Fibroblast of lung (primary cell): ENCODE measurements around the gene LSM3.

Experiments used
- EZH2 ChIP-seq: IDR thresholded peaks from 2 replicates; pipeline ENCODE4 v1.5.1; 2012; ENCODE audit warnings: low read length, control low read depth, mild to moderate bottlenecking; ENCODE audit errors: missing control alignments
- TF ChIP-seq, protein P1 (sequence below), 2 donors: IDR thresholded peaks in 1 of 2; conservative IDR thresholded peaks in 1 of 2; 1 replicate in 1 of 2; 2 replicates in 1 of 2; pipeline ENCODE4 v1.5.1; 2011 to 2012; ENCODE audit warnings: low read length in 2 of 2, control low read depth in 1 of 2, inconsistent platforms in 1 of 2, low read depth in 1 of 2, mild to moderate bottlenecking in 1 of 2

DNA sequence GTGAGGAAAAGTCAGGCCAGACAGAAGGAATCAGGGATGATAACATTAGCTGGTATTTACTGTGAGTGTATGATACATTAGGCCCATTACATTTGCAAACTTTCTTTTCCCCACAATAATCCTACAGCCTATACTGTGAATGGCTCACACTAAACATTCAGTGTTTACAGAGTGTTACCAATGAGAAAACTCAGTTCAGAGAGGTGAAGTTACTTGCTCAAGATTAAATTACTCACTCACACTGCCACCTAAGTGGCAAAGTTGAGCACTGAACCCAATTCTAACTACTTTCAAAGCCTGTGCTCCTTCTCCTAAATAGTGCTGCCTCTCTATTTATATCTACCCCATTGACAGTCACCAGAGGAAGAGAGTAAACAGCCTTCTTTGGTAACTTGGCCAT lies 8.7 kb upstream of the LSM3 start:
- no peak for TF ChIP-seq EZH2
- TF ChIP-seq, protein P1, sequence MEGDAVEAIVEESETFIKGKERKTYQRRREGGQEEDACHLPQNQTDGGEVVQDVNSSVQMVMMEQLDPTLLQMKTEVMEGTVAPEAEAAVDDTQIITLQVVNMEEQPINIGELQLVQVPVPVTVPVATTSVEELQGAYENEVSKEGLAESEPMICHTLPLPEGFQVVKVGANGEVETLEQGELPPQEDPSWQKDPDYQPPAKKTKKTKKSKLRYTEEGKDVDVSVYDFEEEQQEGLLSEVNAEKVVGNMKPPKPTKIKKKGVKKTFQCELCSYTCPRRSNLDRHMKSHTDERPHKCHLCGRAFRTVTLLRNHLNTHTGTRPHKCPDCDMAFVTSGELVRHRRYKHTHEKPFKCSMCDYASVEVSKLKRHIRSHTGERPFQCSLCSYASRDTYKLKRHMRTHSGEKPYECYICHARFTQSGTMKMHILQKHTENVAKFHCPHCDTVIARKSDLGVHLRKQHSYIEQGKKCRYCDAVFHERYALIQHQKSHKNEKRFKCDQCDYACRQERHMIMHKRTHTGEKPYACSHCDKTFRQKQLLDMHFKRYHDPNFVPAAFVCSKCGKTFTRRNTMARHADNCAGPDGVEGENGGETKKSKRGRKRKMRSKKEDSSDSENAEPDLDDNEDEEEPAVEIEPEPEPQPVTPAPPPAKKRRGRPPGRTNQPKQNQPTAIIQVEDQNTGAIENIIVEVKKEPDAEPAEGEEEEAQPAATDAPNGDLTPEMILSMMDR (conservative IDR thresholded peaks at IDR 0.05 in 1 of 2, IDR thresholded peaks at IDR 0.05 in 1 of 2; ENCODE audit: low read depth in 1 of 2, low read length in 2 of 2): no peak
